C4-2B (cell line): ENCODE results near the gene IL33.
A peak's percentile ranks its signal among the peaks of the same experiment; 100 is the strongest.

Experiments
- H3K27ac ChIP-seq: fragments of 450-650 bp; 2 replicates; pipeline ENCODE4 v1.5.1; 2017
- CTCF ChIP-seq: fragments of 450-650 bp; conservative IDR thresholded peaks from 2 replicates; pipeline ENCODE4 v1.5.1; 2017; ENCODE audit warnings: mild to moderate bottlenecking
- ZFX ChIP-seq: fragments of 450-650 bp; IDR thresholded peaks from 2 replicates; pipeline ENCODE4 v1.6.1; 2017

The IL33 gene

GRCh38 chr9:6277417-6277816 lies 61.8 kb downstream of the IL33 start:
- no peak overlapping the region for H3K27ac ChIP-seq
- TF ChIP-seq CTCF (no peak), ZFX (no peak)

GRCh38 chr9:6301858-6302257 lies 86.3 kb downstream of the IL33 start:
- H3K27ac ChIP-seq = no peak overlapping the region
- no peak for TF ChIP-seq CTCF

- no peak for TF ChIP-seq ZFX
- no peak for TF ChIP-seq CTCF
- H3K27ac ChIP-seq = no peak overlapping the region
Observed at GRCh38 chr9:6302417-6302816, 86.8 kb downstream of the IL33 start.

- no peak overlapping the region for H3K27ac ChIP-seq
Observed at GRCh38 chr9:6304232-6304631, 88.6 kb downstream of the IL33 start.

GRCh38 chr9:6305954-6306563 lies 90.5 kb downstream of the IL33 start:
- H3K27ac ChIP-seq = no peak overlapping the region
- TF ChIP-seq ZFX (no peak), CTCF (peak; percentile 74)

More at GRCh38 chr9:6304232-6304631, 88.6 kb downstream of the IL33 start:
- TF ChIP-seq CTCF (no peak), ZFX (no peak)
